HCT116 (cell line): ENCODE results near the gene COMMD10. TPM values are rescaled to one million over a fixed set of nuclear protein-coding genes. Genes with fewer than 3 reads are reported as not detected.

Experiments used
- ATAC-seq: fragments of 200-7000 bp; cut with Tn5 transposase; 2 replicates; pipeline ENCODE4 v1.9.1; 2020; ENCODE audit warnings: mild to moderate bottlenecking, moderate library complexity
- BruUV-seq: library from RNA; stranded (reverse); fragments of 400-500 nt; replicated peaks from 2 replicates; lab custom pipeline; 2021; lab: Mats Ljungman, UMichigan
- CTCF ChIA-PET: fragments of 300-600 bp; sonication (Branson Sonifier 250); formaldehyde crosslinking; loops from one replicate; lab custom pipeline; 2021; ENCODE audit warnings: antibody characterized with exemption; lab: Charles Lee
- POLR2A ChIA-PET: fragments of 300-600, 350-600 bp; sonication (Branson Sonifier 250); formaldehyde crosslinking; loops from one replicate; lab custom pipeline; 2021; ENCODE audit warnings: antibody characterized with exemption; lab: Charles Lee
- RAD21 ChIA-PET, 2 experiments: fragments of 300-600 bp; sonication (Branson Sonifier 250); formaldehyde crosslinking; loops; one replicate each; lab custom pipeline; 2023; ENCODE audit warnings: low total read pairs in 2 of 2; ENCODE audit not compliant: uncharacterized antibody in 2 of 2, unreplicated experiment in 2 of 2, low non-redundant PET in 1 of 2; lab: Charles Lee
- DNase-seq: peaks from one replicate; pipeline ENCODE4 v3.0.0-alpha.2; 2010; ENCODE audit warnings: low read depth, low spot score
- H2AFZ ChIP-seq: fragments of 200-600 bp; shearing (Covaris generic), sonication (generic); 2 replicates; pipeline ENCODE4 v1.6.1; 2017; ENCODE audit warnings: low read depth, mixed run types, mixed read lengths, antibody characterized with exemption, low read length; ENCODE audit not compliant: poor library complexity, severe bottlenecking
- H3K27ac ChIP-seq: 2 replicates; pipeline ENCODE4 v1.5.1; 2012; ENCODE audit warnings: low read depth, low read length
- H3K27me3 ChIP-seq: fragments of 200-600 bp; sonication (generic); 2 replicates; pipeline ENCODE4 v1.6.1; 2016; ENCODE audit warnings: mixed run types, low read length, mixed read lengths; ENCODE audit not compliant: insufficient read depth
- H3K36me3 ChIP-seq, 2 experiments: fragments of 200-500 bp in 1 of 2; fragments of 200-600 bp in 1 of 2; sonication (Bioruptor generic) in 1 of 2; sonication (generic) in 1 of 2; 2 replicates each; pipeline versions ENCODE4 v1.5.1 to v1.6.1; 2014 to 2016; ENCODE audit warnings: low read length in 2 of 2, inconsistent platforms in 1 of 2, mixed read lengths in 1 of 2, mixed run types in 1 of 2; ENCODE audit not compliant: insufficient read depth in 2 of 2, control insufficient read depth in 1 of 2
- H3K4me1 ChIP-seq, 2 experiments: fragments of 200-600 bp in 1 of 2; sonication (generic) in 1 of 2; 2 replicates each; pipeline versions ENCODE4 v1.5.1 to v1.6.1; 2012 to 2017; ENCODE audit warnings: low read length in 2 of 2, inconsistent platforms in 1 of 2, mild to moderate bottlenecking in 1 of 2, mixed read lengths in 1 of 2, mixed run types in 1 of 2, moderate library complexity in 1 of 2; ENCODE audit not compliant: insufficient read depth in 2 of 2, control insufficient read depth in 1 of 2
- H3K4me2 ChIP-seq: fragments of 200-600 bp; sonication (generic); 2 replicates; pipeline ENCODE4 v1.6.1; 2017; ENCODE audit warnings: mixed run types, low read length, mixed read lengths
- H3K4me3 ChIP-seq, 2 experiments: fragments of 200-600 bp in 1 of 2; sonication (generic) in 1 of 2; replicated peaks in 1 of 2; 2 replicates each; pipeline ENCODE4 v1.5.1; 2011 to 2016; ENCODE audit warnings: low read length in 2 of 2, control low read depth in 1 of 2, low read depth in 1 of 2, mild to moderate bottlenecking in 1 of 2, mixed read lengths in 1 of 2, mixed run types in 1 of 2
- H3K79me2 ChIP-seq: fragments of 200-600 bp; sonication (generic); 2 replicates; pipeline ENCODE4 v1.6.1; 2017; ENCODE audit warnings: mild to moderate bottlenecking, mixed run types, low read length, moderate library complexity, mixed read lengths; ENCODE audit not compliant: insufficient read depth
- H3K9ac ChIP-seq: fragments of 200-600 bp; sonication (generic); 2 replicates; pipeline ENCODE4 v1.6.1; 2016; ENCODE audit warnings: low read length, mixed read lengths
- H3K9me2 ChIP-seq: fragments of 200-600 bp; sonication (generic), shearing (Covaris generic); 2 replicates; pipeline ENCODE4 v1.6.1; 2017; ENCODE audit warnings: mixed run types, mild to moderate bottlenecking, moderate library complexity; ENCODE audit not compliant: insufficient read depth
- H3K9me3 ChIP-seq, 2 experiments: fragments of 200-500 bp in 1 of 2; fragments of 200-600 bp in 1 of 2; sonication (Bioruptor generic) in 1 of 2; sonication (generic) in 1 of 2; 2 replicates each; pipeline ENCODE4 v1.6.1; 2014 to 2017; ENCODE audit warnings: low read length in 2 of 2, mixed read lengths in 2 of 2, inconsistent platforms in 1 of 2, low read depth in 1 of 2, mild to moderate bottlenecking in 1 of 2, mixed run types in 1 of 2, moderate library complexity in 1 of 2; ENCODE audit not compliant: control insufficient read depth in 1 of 2, insufficient read depth in 1 of 2
- H4K20me1 ChIP-seq: fragments of 200-600 bp; sonication (generic), shearing (Covaris generic); 2 replicates; pipeline ENCODE4 v1.6.1; 2017; ENCODE audit warnings: mixed run types, mild to moderate bottlenecking, moderate library complexity; ENCODE audit not compliant: insufficient read depth
- CBX3 ChIP-seq: IDR thresholded peaks from 2 replicates; pipeline ENCODE4 v1.6.1; 2012; ENCODE audit warnings: low read depth
- CEBPB ChIP-seq: IDR thresholded peaks from 2 replicates; pipeline ENCODE4 v1.6.1; 2012; ENCODE audit warnings: low read depth
- EGR1 ChIP-seq: IDR thresholded peaks from 2 replicates; pipeline ENCODE4 v1.6.1; 2012; ENCODE audit warnings: low read depth
- ELF1 ChIP-seq: IDR thresholded peaks from 2 replicates; pipeline ENCODE4 v1.6.1; 2012; ENCODE audit warnings: low read depth, borderline replicate concordance
- EZH2 ChIP-seq: fragments of 200-600 bp; sonication (generic); IDR thresholded peaks from 2 replicates; pipeline ENCODE4 v1.6.1; 2017; ENCODE audit warnings: antibody characterized with exemption, mixed run types
- EZH2phosphoT487 ChIP-seq: fragments of 200-600 bp; IDR thresholded peaks from 2 replicates; pipeline ENCODE4 v1.6.1; 2018; ENCODE audit warnings: antibody characterized with exemption, borderline replicate concordance
- FOSL1 ChIP-seq: IDR thresholded peaks from 2 replicates; pipeline ENCODE4 v1.6.1; 2012; ENCODE audit warnings: low read depth
- JUND ChIP-seq: IDR thresholded peaks from 2 replicates; pipeline ENCODE4 v1.6.1; 2012
- MAX ChIP-seq: IDR thresholded peaks from 2 replicates; pipeline ENCODE4 v1.6.1; 2012
- POLR2AphosphoS5 ChIP-seq: IDR thresholded peaks from 2 replicates; pipeline ENCODE4 v1.6.1; 2011; ENCODE audit warnings: mild to moderate bottlenecking, low read depth, low read length, moderate library complexity
- REST ChIP-seq: IDR thresholded peaks from 2 replicates; pipeline ENCODE4 v1.6.1; 2012; ENCODE audit warnings: low read depth
- SIN3A ChIP-seq: IDR thresholded peaks from 2 replicates; pipeline ENCODE4 v1.6.1; 2012; ENCODE audit warnings: low read depth
- SP1 ChIP-seq: IDR thresholded peaks from 2 replicates; pipeline ENCODE4 v1.6.1; 2012; ENCODE audit warnings: low read depth
- SRF ChIP-seq: IDR thresholded peaks from 2 replicates; pipeline ENCODE4 v1.6.1; 2012; ENCODE audit warnings: low read depth
- TCF7L2 ChIP-seq: IDR thresholded peaks from 2 replicates; pipeline ENCODE4 v1.7.0; 2011; ENCODE audit warnings: borderline replicate concordance, inconsistent platforms; ENCODE audit not compliant: insufficient read depth, insufficient read length; ENCODE audit errors: extremely low read depth
- ZFX ChIP-seq: fragments of 450-650 bp; IDR thresholded peaks from 2 replicates; pipeline ENCODE4 v1.6.1; 2017
- ZNF274 ChIP-seq: fragments of 200-500 bp; sonication (Bioruptor generic); IDR thresholded peaks from 2 replicates; pipeline ENCODE4 v1.6.1; 2014; ENCODE audit warnings: mild to moderate bottlenecking, low read depth, low read length, inconsistent platforms
- intact Hi-C: fragments of 100-400 bp; cut with micrococcal nuclease; formaldehyde crosslinking; loops from 2 replicates; pipeline ENCODE4 v1.10.0; 2022
- total RNA-seq: library from RNA; stranded (reverse); gene quantifications from one replicate; pipeline ENCODE4 v1.2.1, GENCODE V29; 2021; ENCODE audit not compliant: unreplicated experiment
- TF ChIP-seq, protein P1 (sequence below): IDR thresholded peaks from 2 replicates; pipeline ENCODE4 v1.6.1; 2011; ENCODE audit warnings: mild to moderate bottlenecking, low read length, moderate library complexity; ENCODE audit not compliant: insufficient replicate concordance; ENCODE audit errors: extremely low read depth

Gene COMMD10
- total RNA-seq, 1 experiment from 2014 or later, result 35.3 TPM

- DNase-seq (no peak), ATAC-seq (no peak)
- RAD21 ChIA-PET, result interaction anchor here in 1 of 2 experiments (0.6 kb wide), 1 partner anchor 155 kb away, joined by 3 read pairs; no protein-coding TSS in a partner anchor
- Histone ChIP-seq H3K9me3 (no peaks in the 10 kb centered on the region), H3K36me3 (no peaks in the 10 kb centered on the region), H3K4me2 (no peak overlapping the region), H3K4me1 (peaks cover 26 to 68% of the 10 kb centered on the region in 2 experiments), H3K4me3 (no peak overlapping the region), H3K9me2 (no peaks in the 10 kb centered on the region), H2AFZ (no peak overlapping the region)
- CTCF ChIA-PET, result interaction anchor here (0.6 to 1.2 kb wide), 2 partner anchors 155 to 1238 kb away, joined by 3 read pairs; no protein-coding TSS in a partner anchor
- POLR2A ChIA-PET, result interaction anchor here (1.0 kb wide), 1 partner anchor 11 kb away, joined by 3 read pairs; no protein-coding TSS in a partner anchor
- intact Hi-C loops, result no loop called here
- no TSS peak for BruUV-seq
- TF ChIP-seq, protein P1, sequence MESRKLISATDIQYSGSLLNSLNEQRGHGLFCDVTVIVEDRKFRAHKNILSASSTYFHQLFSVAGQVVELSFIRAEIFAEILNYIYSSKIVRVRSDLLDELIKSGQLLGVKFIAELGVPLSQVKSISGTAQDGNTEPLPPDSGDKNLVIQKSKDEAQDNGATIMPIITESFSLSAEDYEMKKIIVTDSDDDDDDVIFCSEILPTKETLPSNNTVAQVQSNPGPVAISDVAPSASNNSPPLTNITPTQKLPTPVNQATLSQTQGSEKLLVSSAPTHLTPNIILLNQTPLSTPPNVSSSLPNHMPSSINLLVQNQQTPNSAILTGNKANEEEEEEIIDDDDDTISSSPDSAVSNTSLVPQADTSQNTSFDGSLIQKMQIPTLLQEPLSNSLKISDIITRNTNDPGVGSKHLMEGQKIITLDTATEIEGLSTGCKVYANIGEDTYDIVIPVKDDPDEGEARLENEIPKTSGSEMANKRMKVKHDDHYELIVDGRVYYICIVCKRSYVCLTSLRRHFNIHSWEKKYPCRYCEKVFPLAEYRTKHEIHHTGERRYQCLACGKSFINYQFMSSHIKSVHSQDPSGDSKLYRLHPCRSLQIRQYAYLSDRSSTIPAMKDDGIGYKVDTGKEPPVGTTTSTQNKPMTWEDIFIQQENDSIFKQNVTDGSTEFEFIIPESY, result no peak
- TF ChIP-seq POLR2AphosphoS5 (no peak), EZH2 (no peak), REST (no peak), FOSL1 (no peak), EZH2phosphoT487 (no peak), MAX (no peak), SIN3A (no peak), ZFX (no peak), JUND (no peak), CBX3 (no peak), ZNF274 (no peak), SP1 (no peak), CEBPB (no peak), SRF (no peak), TCF7L2 (no peak), EGR1 (no peak), ELF1 (no peak)
- TF ChIP-seq, all 23 proteins: peak for 0
- no peak overlapping the region for H3K9ac ChIP-seq
- H3K79me2 ChIP-seq, result no peaks in the 10 kb centered on the region
- H4K20me1 ChIP-seq, result no peaks in the 10 kb centered on the region
- H3K27ac ChIP-seq, result no peak overlapping the region
- H3K27me3 ChIP-seq, result no peaks in the 10 kb centered on the region
Measured at GRCh38 chr5:116042375-116042774, 42.5 kb upstream of the COMMD10 start.
